ENCODE data around the gene AK8.

AK8 gene

GRCh38 chr9:132826131-132826530 is 52.0 kb downstream of the AK8 start:
- Histone ChIP-seq H3K36me3 (ENCODE audit: insufficient read depth, low read length) (no peaks in the 10 kb centered on the region), H4K20me1 (ENCODE audit: insufficient read depth, low read length, poor library complexity, severe bottlenecking) (no peaks in the 10 kb centered on the region), H3K27me3 (ENCODE audit: insufficient read depth, low read length, poor library complexity, severe bottlenecking) (no peaks in the 10 kb centered on the region), H2AFZ (ENCODE audit: low read length) (no peak overlapping the region), H3K9me2 (replicated peaks; ENCODE audit: low read depth, low read length) (no peaks in the 10 kb centered on the region), H3K4me2 (ENCODE audit: low read depth, low read length, poor library complexity, severe bottlenecking) (no peak overlapping the region), H3K4me3 (ENCODE audit: low read length, poor library complexity, severe bottlenecking) (no peak overlapping the region), H3F3A (ENCODE audit: low read depth) (no peaks in the 10 kb centered on the region), H3K9me3 (ENCODE audit: insufficient read depth, low read depth, low read length) (no peaks in the 10 kb centered on the region), H3K4me1 (ENCODE audit: insufficient read depth, low read length, poor library complexity, severe bottlenecking) (peaks cover 16% of the 10 kb centered on the region), H3K9ac (ENCODE audit: low read depth, low read length, poor library complexity, severe bottlenecking) (no peak overlapping the region), H3K79me2 (ENCODE audit: insufficient read depth, low read length) (no peaks in the 10 kb centered on the region)
- TF ChIP-seq CTCF (conservative IDR thresholded peaks at IDR 0.05; ENCODE audit: low read length), result no peak
- no peak for TF ChIP-seq EZH2phosphoT487 (IDR thresholded peaks at IDR 0.05; ENCODE audit: borderline replicate concordance)

DNA sequence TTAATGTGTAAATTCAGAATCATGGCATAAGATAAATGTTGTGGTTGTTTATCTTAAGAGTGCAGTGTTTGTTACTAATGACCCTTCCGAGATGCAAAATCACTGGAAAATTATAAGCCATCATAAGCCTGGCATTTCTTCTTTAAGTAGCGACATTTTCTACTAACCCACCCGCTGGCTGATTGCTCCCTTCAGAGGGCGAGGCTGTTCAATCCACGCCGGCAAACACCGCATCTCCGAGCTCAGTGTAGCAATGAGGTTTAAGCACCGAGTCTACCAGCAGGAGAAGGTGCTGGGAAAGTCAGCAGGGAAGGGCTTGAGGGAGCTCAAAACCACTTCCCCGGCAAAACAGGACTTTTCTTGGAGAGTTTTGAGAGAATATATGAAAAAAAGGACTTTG is 52.7 kb downstream of the AK8 start:
- H3K27me3 ChIP-seq (ENCODE audit: insufficient read depth, low read length, poor library complexity, severe bottlenecking), result no peaks in the 10 kb centered on the region
- H3K4me1 ChIP-seq (ENCODE audit: insufficient read depth, low read length, poor library complexity, severe bottlenecking), result peaks cover 16% of the 10 kb centered on the region
- H3K9me2 ChIP-seq (replicated peaks; ENCODE audit: low read depth, low read length), result no peaks in the 10 kb centered on the region
- H3F3A ChIP-seq (ENCODE audit: low read depth), result no peaks in the 10 kb centered on the region
- no peaks in the 10 kb centered on the region for H4K20me1 ChIP-seq (ENCODE audit: insufficient read depth, low read length, poor library complexity, severe bottlenecking)
- no peak overlapping the region for H3K4me2 ChIP-seq (ENCODE audit: low read depth, low read length, poor library complexity, severe bottlenecking)
- no peaks in the 10 kb centered on the region for H3K79me2 ChIP-seq (ENCODE audit: insufficient read depth, low read length)
- H3K9me3 ChIP-seq (ENCODE audit: insufficient read depth, low read depth, low read length), result no peaks in the 10 kb centered on the region
- no peak overlapping the region for H2AFZ ChIP-seq (ENCODE audit: low read length)
- no peak overlapping the region for H3K4me3 ChIP-seq (ENCODE audit: low read length, poor library complexity, severe bottlenecking)
- no peak overlapping the region for H3K9ac ChIP-seq (ENCODE audit: low read depth, low read length, poor library complexity, severe bottlenecking)
- TF ChIP-seq CTCF (conservative IDR thresholded peaks at IDR 0.05; ENCODE audit: low read length) (no peak), EZH2phosphoT487 (IDR thresholded peaks at IDR 0.05; ENCODE audit: borderline replicate concordance) (no peak)
- no peaks in the 10 kb centered on the region for H3K36me3 ChIP-seq (ENCODE audit: insufficient read depth, low read length)

GRCh38 chr9:132824951-132825350 is 53.1 kb downstream of the AK8 start:
- H3F3A ChIP-seq (ENCODE audit: low read depth), result no peaks in the 10 kb centered on the region
- H3K79me2 ChIP-seq (ENCODE audit: insufficient read depth, low read length), result no peaks in the 10 kb centered on the region
- H3K4me3 ChIP-seq (ENCODE audit: low read length, poor library complexity, severe bottlenecking), result no peak overlapping the region
- peaks cover 16% of the 10 kb centered on the region for H3K4me1 ChIP-seq (ENCODE audit: insufficient read depth, low read length, poor library complexity, severe bottlenecking)
- no peaks in the 10 kb centered on the region for H3K36me3 ChIP-seq (ENCODE audit: insufficient read depth, low read length)
- no peak overlapping the region for H3K9ac ChIP-seq (ENCODE audit: low read depth, low read length, poor library complexity, severe bottlenecking)
- no peak overlapping the region for H3K4me2 ChIP-seq (ENCODE audit: low read depth, low read length, poor library complexity, severe bottlenecking)
- H3K27me3 ChIP-seq (ENCODE audit: insufficient read depth, low read length, poor library complexity, severe bottlenecking), result no peaks in the 10 kb centered on the region
- H2AFZ ChIP-seq (ENCODE audit: low read length), result no peak overlapping the region
- TF ChIP-seq CTCF (conservative IDR thresholded peaks at IDR 0.05; ENCODE audit: low read length) (no peak), EZH2phosphoT487 (IDR thresholded peaks at IDR 0.05; ENCODE audit: borderline replicate concordance) (no peak)
- H3K9me3 ChIP-seq (ENCODE audit: insufficient read depth, low read depth, low read length), result no peaks in the 10 kb centered on the region
- no peaks in the 10 kb centered on the region for H4K20me1 ChIP-seq (ENCODE audit: insufficient read depth, low read length, poor library complexity, severe bottlenecking)
- H3K9me2 ChIP-seq (replicated peaks; ENCODE audit: low read depth, low read length), result no peaks in the 10 kb centered on the region

Measured in Loucy (cell line).